Endothelial cell of umbilical vein (primary cell): ENCODE results near the gene FADS2. TPM values are rescaled to one million over a fixed set of nuclear protein-coding genes. Genes with fewer than 3 reads are reported as not detected.

Experiments used
- BruUV-seq: library from RNA; stranded (reverse); fragments of 400-500 nt; replicated peaks from 2 replicates; lab custom pipeline; 2021; lab: Mats Ljungman, UMichigan
- CTCF ChIA-PET: fragments of 300-600, 350-600 bp; sonication (Branson Sonifier 250); formaldehyde crosslinking; loops from one replicate; lab custom pipeline; 2021; ENCODE audit warnings: antibody characterized with exemption, inconsistent platforms; lab: Charles Lee
- POLR2A ChIA-PET: fragments of 300-600, 350-600 bp; sonication (Branson Sonifier 250); formaldehyde crosslinking; loops from one replicate; lab custom pipeline; 2021; ENCODE audit warnings: antibody characterized with exemption, inconsistent platforms; lab: Charles Lee
- DNase-seq: peaks from one replicate; pipeline ENCODE4 v3.0.0-alpha.2; 2011; ENCODE audit warnings: low read depth, low spot score
- FAIRE-seq: peaks from 2 replicates; lab custom pipeline; 2011; peaks lifted over from hg19 to GRCh38; lab: Jason Lieb, UNC
- H2AFZ ChIP-seq: 2 replicates; pipeline ENCODE4 v1.6.0; 2012; ENCODE audit warnings: low read depth, low read length, control low read depth, inconsistent platforms
- H3K27ac ChIP-seq: 2 replicates; pipeline ENCODE4 v1.5.1; 2011; ENCODE audit warnings: low read depth, mild to moderate bottlenecking, control low read depth, low read length, moderate library complexity; ENCODE audit not compliant: insufficient read depth
- H3K27me3 ChIP-seq, 2 experiments: 2 replicates each; pipeline versions ENCODE4 v1.6.0 to v1.6.1; 2011; ENCODE audit warnings: low read length in 2 of 2, mixed read lengths in 1 of 2; ENCODE audit not compliant: control insufficient read depth in 2 of 2, insufficient read depth in 2 of 2
- H3K36me3 ChIP-seq, 2 experiments: 2 replicates in 1 of 2; 3 replicates in 1 of 2; pipeline ENCODE4 v1.5.1; 2011; ENCODE audit warnings: low read length in 2 of 2, mild to moderate bottlenecking in 1 of 2, moderate library complexity in 1 of 2; ENCODE audit not compliant: control insufficient read depth in 2 of 2, insufficient read depth in 2 of 2; ENCODE audit errors: extremely low read depth in 1 of 2
- H3K4me1 ChIP-seq: 3 replicates; pipeline ENCODE4 v1.5.1; 2011; ENCODE audit warnings: mild to moderate bottlenecking, low read length; ENCODE audit not compliant: control insufficient read depth, insufficient read depth; ENCODE audit errors: extremely low read depth
- H3K4me2 ChIP-seq: 2 replicates; pipeline ENCODE4 v1.6.1; 2011; ENCODE audit warnings: low read length, control low read depth, mixed read lengths; ENCODE audit not compliant: insufficient read depth
- H3K4me3 ChIP-seq, 3 experiments: fragments of 200-600 bp in 1 of 3; sonication (generic), shearing (Covaris generic) in 1 of 3; replicated peaks in 1 of 3; 2 replicates each; pipeline ENCODE4 v1.5.1; 2011 to 2016; ENCODE audit warnings: control low read depth in 3 of 3, low read length in 3 of 3, mild to moderate bottlenecking in 2 of 3, inconsistent platforms in 1 of 3, low read depth in 1 of 3, moderate library complexity in 1 of 3; ENCODE audit not compliant: insufficient read depth in 1 of 3
- H3K79me2 ChIP-seq: 2 replicates; pipeline ENCODE4 v1.6.0; 2012; ENCODE audit warnings: low read length, inconsistent platforms; ENCODE audit not compliant: control insufficient read depth, insufficient read depth
- H3K9ac ChIP-seq: replicated peaks from 2 replicates; pipeline ENCODE3; 2011; ENCODE audit warnings: low read length, control low read depth; ENCODE audit not compliant: insufficient read depth; ENCODE audit errors: extremely low read depth
- H3K9me1 ChIP-seq: replicated peaks from 3 replicates; pipeline ENCODE4 v1.6.0; 2011; ENCODE audit warnings: mild to moderate bottlenecking, low read length; ENCODE audit not compliant: control insufficient read depth, insufficient read depth; ENCODE audit errors: extremely low read depth
- H3K9me3 ChIP-seq: replicated peaks from 2 replicates; pipeline ENCODE4 v1.5.1; 2012; ENCODE audit warnings: low read length, inconsistent platforms; ENCODE audit not compliant: control insufficient read depth, insufficient read depth
- H4K20me1 ChIP-seq: replicated peaks from 2 replicates; pipeline ENCODE3; 2011; ENCODE audit warnings: mild to moderate bottlenecking, low read length; ENCODE audit not compliant: control insufficient read depth, insufficient read depth; ENCODE audit errors: extremely low read depth
- EZH2 ChIP-seq: IDR thresholded peaks from 2 replicates; pipeline ENCODE4 v1.6.1; 2012; ENCODE audit warnings: borderline replicate concordance, low read depth, mild to moderate bottlenecking, moderate library complexity, low read length, inconsistent platforms; ENCODE audit not compliant: severe bottlenecking
- FOS ChIP-seq: IDR thresholded peaks from 2 replicates; pipeline ENCODE4 v1.6.1; 2011; ENCODE audit warnings: mild to moderate bottlenecking, low read length, moderate library complexity, borderline replicate concordance; ENCODE audit not compliant: insufficient read depth
- GATA2 ChIP-seq: IDR thresholded peaks from 2 replicates; pipeline ENCODE4 v1.7.0; 2011; ENCODE audit warnings: low read depth, mild to moderate bottlenecking, moderate library complexity, mixed read lengths, low read length; ENCODE audit not compliant: insufficient read length, insufficient read depth
- JUN ChIP-seq: IDR thresholded peaks from 2 replicates; pipeline ENCODE4 v1.6.1; 2011; ENCODE audit warnings: borderline replicate concordance, low read depth; ENCODE audit not compliant: insufficient read length, insufficient read depth
- MYC ChIP-seq: IDR thresholded peaks from one replicate; pipeline ENCODE4 v1.6.1; 2011; ENCODE audit warnings: mild to moderate bottlenecking, low read depth, low read length
- POLR2A ChIP-seq: IDR thresholded peaks from 2 replicates; pipeline ENCODE4 v1.6.1; 2012; ENCODE audit warnings: low read depth, mild to moderate bottlenecking, control low read depth, low read length
- POLR2AphosphoS5 ChIP-seq: IDR thresholded peaks from 2 replicates; pipeline ENCODE4 v1.6.1; 2012; ENCODE audit warnings: low read depth, mild to moderate bottlenecking, control low read depth, low read length, moderate library complexity; ENCODE audit not compliant: insufficient read depth
- dilution Hi-C: fragments of 300-500 bp; cut with MboI; formaldehyde crosslinking; loops from one replicate; pipeline ENCODE4 v1.15.0; 2019; ENCODE audit warnings: low sequenced_read_pairs; ENCODE audit not compliant: extremely low pct_ligation_motif_present
- intact Hi-C: fragments of 100-400 bp; cut with micrococcal nuclease; formaldehyde crosslinking; loops from one replicate; pipeline ENCODE4 v1.10.0; 2022
- polyA plus RNA-seq, 4 experiments: library from polyadenylated mRNA; depleted of rRNA in 3 of 4; stranded (reverse) in 3 of 4; unstranded in 1 of 4; fragments of >200 nt; gene quantifications; 2 replicates each; pipeline versions ENCODE4 v1.2.1 to v1.2.3, GENCODE V29; 2011 to 2012; ENCODE audit warnings: missing spikeins in 1 of 4
- total RNA-seq: library from RNA; stranded (reverse); gene quantifications from 2 replicates; pipeline ENCODE4 v1.2.3, GENCODE V29; 2021
- TF ChIP-seq, protein P1 (sequence below): IDR thresholded peaks from 2 replicates; pipeline ENCODE4 v1.6.1; 2011; ENCODE audit not compliant: insufficient read depth, insufficient read length
- TF ChIP-seq, protein P2 (sequence below), 2 donors: IDR thresholded peaks; 1 replicate in 1 of 2; 2 replicates in 1 of 2; pipeline ENCODE4 v1.5.1; 2011; ENCODE audit warnings: low read length in 2 of 2, mild to moderate bottlenecking in 2 of 2, moderate library complexity in 2 of 2, control low read depth in 1 of 2, inconsistent platforms in 1 of 2, low read depth in 1 of 2; ENCODE audit not compliant: insufficient read depth in 1 of 2; ENCODE audit errors: extremely low read depth in 1 of 2

FADS2 gene
- total and polyA plus RNA-seq, 2 donors (not counting 3 experiments of a cell fraction or from before 2014, with no cell fraction given) = 668 to 898 TPM

DNA sequence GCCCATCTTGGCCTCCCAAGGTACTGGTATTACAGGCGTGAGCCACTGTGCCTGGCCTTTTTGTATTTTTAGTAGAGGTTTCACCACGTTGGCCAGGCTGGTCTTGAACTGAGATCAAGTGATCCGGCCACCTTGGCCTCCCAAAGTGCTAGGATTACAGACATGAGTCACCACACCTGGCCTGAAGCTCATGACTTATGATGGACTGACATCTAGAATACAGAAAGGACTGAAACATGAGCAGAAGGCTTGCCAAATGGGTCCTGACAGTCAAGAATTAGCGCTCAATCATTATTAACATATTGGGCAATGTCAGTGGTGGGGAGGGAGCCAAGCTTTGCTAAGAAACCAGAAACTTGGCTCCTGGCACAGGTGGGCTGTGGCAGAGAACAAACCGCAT lies 16.3 kb upstream of the FADS2 start:
- H3K9me1 ChIP-seq = no peaks in the 10 kb centered on the region
- no peak overlapping the region for H3K4me2 ChIP-seq
- no peak overlapping the region for H3K9ac ChIP-seq
- peaks cover 15% of the 10 kb centered on the region for H3K79me2 ChIP-seq
- dilution Hi-C loops (no loop called here), intact Hi-C loops (no loop called here)
- no peak for TF ChIP-seq MYC
- TF ChIP-seq JUN = no peak
- no peak for TF ChIP-seq GATA2
- TF ChIP-seq POLR2AphosphoS5 = no peak
- no peak for TF ChIP-seq FOS
- TF ChIP-seq, protein P1, sequence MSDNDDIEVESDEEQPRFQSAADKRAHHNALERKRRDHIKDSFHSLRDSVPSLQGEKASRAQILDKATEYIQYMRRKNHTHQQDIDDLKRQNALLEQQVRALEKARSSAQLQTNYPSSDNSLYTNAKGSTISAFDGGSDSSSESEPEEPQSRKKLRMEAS = no peak
- TF ChIP-seq POLR2A = no peak
- TF ChIP-seq EZH2 = no peak
- TF ChIP-seq, protein P2, sequence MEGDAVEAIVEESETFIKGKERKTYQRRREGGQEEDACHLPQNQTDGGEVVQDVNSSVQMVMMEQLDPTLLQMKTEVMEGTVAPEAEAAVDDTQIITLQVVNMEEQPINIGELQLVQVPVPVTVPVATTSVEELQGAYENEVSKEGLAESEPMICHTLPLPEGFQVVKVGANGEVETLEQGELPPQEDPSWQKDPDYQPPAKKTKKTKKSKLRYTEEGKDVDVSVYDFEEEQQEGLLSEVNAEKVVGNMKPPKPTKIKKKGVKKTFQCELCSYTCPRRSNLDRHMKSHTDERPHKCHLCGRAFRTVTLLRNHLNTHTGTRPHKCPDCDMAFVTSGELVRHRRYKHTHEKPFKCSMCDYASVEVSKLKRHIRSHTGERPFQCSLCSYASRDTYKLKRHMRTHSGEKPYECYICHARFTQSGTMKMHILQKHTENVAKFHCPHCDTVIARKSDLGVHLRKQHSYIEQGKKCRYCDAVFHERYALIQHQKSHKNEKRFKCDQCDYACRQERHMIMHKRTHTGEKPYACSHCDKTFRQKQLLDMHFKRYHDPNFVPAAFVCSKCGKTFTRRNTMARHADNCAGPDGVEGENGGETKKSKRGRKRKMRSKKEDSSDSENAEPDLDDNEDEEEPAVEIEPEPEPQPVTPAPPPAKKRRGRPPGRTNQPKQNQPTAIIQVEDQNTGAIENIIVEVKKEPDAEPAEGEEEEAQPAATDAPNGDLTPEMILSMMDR (IDR thresholded peaks at IDR 0.05; ENCODE audit: extremely low read depth in 1 of 2, insufficient read depth in 1 of 2, low read depth in 1 of 2, low read length in 2 of 2) = no peak
- no TSS peak for BruUV-seq
- H3K4me3 ChIP-seq = no peak overlapping the region
- peaks cover 3% of the 10 kb centered on the region for H3K4me1 ChIP-seq
- no peak overlapping the region for H3K27ac ChIP-seq
- FAIRE-seq (no peak), DNase-seq (no peak)
- no peaks in the 10 kb centered on the region for H3K27me3 ChIP-seq
- POLR2A ChIA-PET = no interaction called here
- H4K20me1 ChIP-seq = no peaks in the 10 kb centered on the region
- CTCF ChIA-PET = interaction anchor here (0.7 to 1.4 kb wide), 2 partner anchors 10 to 15 kb away, joined by 3 read pairs; no protein-coding TSS in a partner anchor
- H3K36me3 ChIP-seq = peaks cover 25 to 31% of the 10 kb centered on the region in 2 experiments
- no peak overlapping the region for H2AFZ ChIP-seq
- no peaks in the 10 kb centered on the region for H3K9me3 ChIP-seq
